ENCODE measurements around the gene FAM149B1. TPM values are rescaled to one million over a fixed set of nuclear protein-coding genes. Genes with fewer than 3 reads are reported as not detected.
"Not testable (repeated sequence)": the region's sequence is repeated elsewhere in the genome, so short reads cannot be mapped to it uniquely, and the experiment has no call there.

FAM149B1 gene
- polyA plus RNA-seq, 1 donor (not counting 4 experiments of a cell fraction or from before 2014, with no cell fraction given): 22.2 TPM

- Histone ChIP-seq H3K27ac (ENCODE audit: control insufficient read depth, insufficient read depth, low read length) (peak overlapping the region; percentile 94), H3K4me2 (ENCODE audit: control insufficient read depth, extremely low read depth, insufficient read depth, low read depth, low read length) (peak overlapping the region; percentile 86), H3K4me1 (ENCODE audit: control insufficient read depth, extremely low read depth, insufficient read depth, low read length) (peaks cover 12% of the 10 kb centered on the region), H3K27me3 (ENCODE audit: control insufficient read depth, extremely low read depth, insufficient read depth, low read length) (no peaks in the 10 kb centered on the region), H2AFZ (ENCODE audit: control insufficient read depth, low read length) (peak overlapping the region; percentile 86), H3K9me3 (ENCODE audit: control insufficient read depth, low read depth, low read length) (no peaks in the 10 kb centered on the region), H3K36me3 (ENCODE audit: control insufficient read depth in 2 of 2, extremely low read depth in 1 of 2, insufficient read depth in 2 of 2, low read length in 2 of 2) (peaks cover 6 to 21% of the 10 kb centered on the region in 2 experiments), H4K20me1 (ENCODE audit: control insufficient read depth, extremely low read depth, insufficient read depth, low read length) (no peaks in the 10 kb centered on the region), H3K9me1 (ENCODE audit: control insufficient read depth, extremely low read depth, insufficient read depth, low read length) (no peaks in the 10 kb centered on the region), H3K79me2 (ENCODE audit: control insufficient read depth, insufficient read depth, low read length) (peaks cover 44% of the 10 kb centered on the region), H3K4me3 (ENCODE audit: control insufficient read depth in 2 of 3, extremely low read depth in 1 of 3, insufficient read depth in 2 of 3, low read depth in 1 of 3, low read length in 3 of 3) (peak overlapping the region; percentile 68 to 89 (median 72)), H3K9ac (ENCODE audit: control insufficient read depth, extremely low read depth, insufficient read depth, low read length) (peak overlapping the region; percentile 94)
- TF ChIP-seq EZH2 (IDR thresholded peaks at IDR 0.05; ENCODE audit: low read length): no peak
- TF ChIP-seq, protein P1, sequence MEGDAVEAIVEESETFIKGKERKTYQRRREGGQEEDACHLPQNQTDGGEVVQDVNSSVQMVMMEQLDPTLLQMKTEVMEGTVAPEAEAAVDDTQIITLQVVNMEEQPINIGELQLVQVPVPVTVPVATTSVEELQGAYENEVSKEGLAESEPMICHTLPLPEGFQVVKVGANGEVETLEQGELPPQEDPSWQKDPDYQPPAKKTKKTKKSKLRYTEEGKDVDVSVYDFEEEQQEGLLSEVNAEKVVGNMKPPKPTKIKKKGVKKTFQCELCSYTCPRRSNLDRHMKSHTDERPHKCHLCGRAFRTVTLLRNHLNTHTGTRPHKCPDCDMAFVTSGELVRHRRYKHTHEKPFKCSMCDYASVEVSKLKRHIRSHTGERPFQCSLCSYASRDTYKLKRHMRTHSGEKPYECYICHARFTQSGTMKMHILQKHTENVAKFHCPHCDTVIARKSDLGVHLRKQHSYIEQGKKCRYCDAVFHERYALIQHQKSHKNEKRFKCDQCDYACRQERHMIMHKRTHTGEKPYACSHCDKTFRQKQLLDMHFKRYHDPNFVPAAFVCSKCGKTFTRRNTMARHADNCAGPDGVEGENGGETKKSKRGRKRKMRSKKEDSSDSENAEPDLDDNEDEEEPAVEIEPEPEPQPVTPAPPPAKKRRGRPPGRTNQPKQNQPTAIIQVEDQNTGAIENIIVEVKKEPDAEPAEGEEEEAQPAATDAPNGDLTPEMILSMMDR (optimal IDR thresholded peaks at IDR 0.05 in 1 of 3, IDR thresholded peaks at IDR 0.05 in 1 of 3, conservative IDR thresholded peaks at IDR 0.05 in 1 of 3; ENCODE audit: extremely low read depth in 1 of 3, insufficient read depth in 2 of 3, low read length in 3 of 3): peak in 1 of 3 experiments; percentile 25
- dilution Hi-C loops (cut with MboI; ENCODE audit: extremely low pct_ligation_motif_present, low sequenced_read_pairs): loop anchor here (25.0 kb wide), 1 partner anchor 134 kb away; no protein-coding TSS in a partner anchor
- no peak for FAIRE-seq
- DNase-seq (ENCODE audit: low read depth, low spot score): no peak
Observed at GRCh38 chr10:73253225-73253555, 85.3 kb downstream of the FAM149B1 start.

GRCh38 chr10:73258612-73259011, 90.7 kb downstream of the FAM149B1 start:
- not testable (repeated sequence) for H3K79me2 ChIP-seq (ENCODE audit: control insufficient read depth, insufficient read depth, low read length); H3K9ac ChIP-seq (ENCODE audit: control insufficient read depth, extremely low read depth, insufficient read depth, low read length); H3K9me3 ChIP-seq (ENCODE audit: control insufficient read depth, low read depth, low read length); DNase-seq (ENCODE audit: low read depth, low spot score); H3K4me2 ChIP-seq (ENCODE audit: control insufficient read depth, extremely low read depth, insufficient read depth, low read depth, low read length); H3K9me1 ChIP-seq (ENCODE audit: control insufficient read depth, extremely low read depth, insufficient read depth, low read length); H3K27me3 ChIP-seq (ENCODE audit: control insufficient read depth, extremely low read depth, insufficient read depth, low read length); H3K36me3 ChIP-seq (ENCODE audit: control insufficient read depth in 2 of 2, extremely low read depth in 1 of 2, insufficient read depth in 2 of 2, low read length in 2 of 2); H4K20me1 ChIP-seq (ENCODE audit: control insufficient read depth, extremely low read depth, insufficient read depth, low read length); H2AFZ ChIP-seq (ENCODE audit: control insufficient read depth, low read length); FAIRE-seq; H3K4me3 ChIP-seq (ENCODE audit: control insufficient read depth in 2 of 3, extremely low read depth in 1 of 3, insufficient read depth in 2 of 3, low read depth in 1 of 3, low read length in 3 of 3); H3K27ac ChIP-seq (ENCODE audit: control insufficient read depth, insufficient read depth, low read length)
- dilution Hi-C loops (cut with MboI; ENCODE audit: extremely low pct_ligation_motif_present, low sequenced_read_pairs): loop anchor here (25.0 kb wide), 1 partner anchor 129 kb away; no protein-coding TSS in a partner anchor
- peaks cover 19% of the 10 kb centered on the region for H3K4me1 ChIP-seq (ENCODE audit: control insufficient read depth, extremely low read depth, insufficient read depth, low read length)

All from keratinocyte (primary cell).